ENCODE measurements around the gene MLST8.

DNA sequence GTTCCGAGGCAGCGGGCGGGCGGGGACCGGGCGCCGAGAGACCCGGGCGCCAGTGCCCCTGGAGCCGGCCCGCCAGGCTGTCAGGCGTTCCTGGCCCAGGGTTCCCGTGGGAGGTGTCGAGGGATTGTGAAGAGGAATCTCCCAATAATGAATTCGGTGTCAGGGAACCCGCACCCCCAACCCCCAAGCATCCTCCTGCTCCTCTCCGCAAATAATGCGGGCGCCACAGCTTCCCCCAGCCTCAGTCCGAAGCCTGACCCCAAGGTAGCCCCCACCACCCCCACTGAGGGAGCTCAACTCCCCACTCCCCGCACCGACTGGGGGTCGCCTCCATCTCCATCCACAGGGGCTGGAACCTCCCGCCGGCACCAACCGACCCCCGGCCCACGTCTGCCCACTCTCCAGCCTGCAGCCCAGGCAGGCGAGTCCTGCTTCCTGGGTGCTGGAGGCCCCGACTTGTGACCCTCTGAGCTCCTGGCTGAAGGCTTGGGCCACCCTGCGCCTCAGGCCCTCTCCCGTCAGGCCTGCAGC is 8.2 kb upstream of the MLST8 start:
- TF ChIP-seq EZH2 (IDR thresholded peaks at IDR 0.05; ENCODE audit: borderline replicate concordance, low read depth, low read length, severe bottlenecking), result no peak
- TF ChIP-seq, protein P1, sequence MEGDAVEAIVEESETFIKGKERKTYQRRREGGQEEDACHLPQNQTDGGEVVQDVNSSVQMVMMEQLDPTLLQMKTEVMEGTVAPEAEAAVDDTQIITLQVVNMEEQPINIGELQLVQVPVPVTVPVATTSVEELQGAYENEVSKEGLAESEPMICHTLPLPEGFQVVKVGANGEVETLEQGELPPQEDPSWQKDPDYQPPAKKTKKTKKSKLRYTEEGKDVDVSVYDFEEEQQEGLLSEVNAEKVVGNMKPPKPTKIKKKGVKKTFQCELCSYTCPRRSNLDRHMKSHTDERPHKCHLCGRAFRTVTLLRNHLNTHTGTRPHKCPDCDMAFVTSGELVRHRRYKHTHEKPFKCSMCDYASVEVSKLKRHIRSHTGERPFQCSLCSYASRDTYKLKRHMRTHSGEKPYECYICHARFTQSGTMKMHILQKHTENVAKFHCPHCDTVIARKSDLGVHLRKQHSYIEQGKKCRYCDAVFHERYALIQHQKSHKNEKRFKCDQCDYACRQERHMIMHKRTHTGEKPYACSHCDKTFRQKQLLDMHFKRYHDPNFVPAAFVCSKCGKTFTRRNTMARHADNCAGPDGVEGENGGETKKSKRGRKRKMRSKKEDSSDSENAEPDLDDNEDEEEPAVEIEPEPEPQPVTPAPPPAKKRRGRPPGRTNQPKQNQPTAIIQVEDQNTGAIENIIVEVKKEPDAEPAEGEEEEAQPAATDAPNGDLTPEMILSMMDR (IDR thresholded peaks at IDR 0.05; ENCODE audit: borderline replicate concordance, extremely low read depth, low read length, poor library complexity, severe bottlenecking), result no peak

All from DND-41 (cell line).